Measurements from ENCODE around the gene ACTBL2.

- TF ChIP-seq SUZ12 (IDR thresholded peaks at IDR 0.05) (no peak), SP1 (IDR thresholded peaks at IDR 0.05) (no peak), NFRKB (IDR thresholded peaks at IDR 0.05) (no peak), LEF1 (IDR thresholded peaks at IDR 0.05; ENCODE audit: borderline replicate concordance) (no peak), FOXM1 (IDR thresholded peaks at IDR 0.05; ENCODE audit: borderline replicate concordance) (no peak), FOXA1 (IDR thresholded peaks at IDR 0.05) (no peak), FOXK2 (IDR thresholded peaks at IDR 0.05) (no peak), PKNOX1 (IDR thresholded peaks at IDR 0.05) (no peak), ARNT (IDR thresholded peaks at IDR 0.05) (no peak), BHLHE40 (IDR thresholded peaks at IDR 0.05; ENCODE audit: borderline replicate concordance) (no peak), ZNF384 (IDR thresholded peaks at IDR 0.05) (no peak), HDGF (IDR thresholded peaks at IDR 0.05; ENCODE audit: borderline replicate concordance) (no peak), CTBP1 (IDR thresholded peaks at IDR 0.05; ENCODE audit: borderline replicate concordance) (no peak)
These were observed 29.7 kb downstream of the ACTBL2 start for GRCh38 chr5:57452885-57453284.
